ENCODE data around the gene SPHK2. TPM values are rescaled to one million over a fixed set of nuclear protein-coding genes. Genes with fewer than 3 reads are reported as not detected.

The SPHK2 gene
- total RNA-seq, 4 donors from 2014 or later = 15.9 to 24.5 (median 17.0) TPM

GRCh38 chr19:48619692-48620585 lies 633 bp downstream of the SPHK2 start:
- no peak for TF ChIP-seq EP300 (IDR thresholded peaks at IDR 0.05)
- peak in 1 of 3 experiments; percentile 3 for TF ChIP-seq CTCF (IDR thresholded peaks at IDR 0.05)
- peaks cover 22 to 41% (median 36%) of the 10 kb centered on the region in 4 donors for H3K36me3 ChIP-seq
- H3K9me3 ChIP-seq = no peaks in the 10 kb centered on the region
- WGBS = 33% methylated on average over 6 of the region's 6 CpGs
- no peak for DNase-seq (ENCODE audit: extremely low spot score)
- H3K4me1 ChIP-seq = peaks cover 48 to 86% (median 71%) of the 10 kb centered on the region in 4 donors
- peak overlapping the region; percentile 93 to 95 (median 94) for H3K27ac ChIP-seq (replicated peaks in 1 of 4)
- peak overlapping the region; percentile 75 to 96 (median 78) for H3K4me3 ChIP-seq
- intact Hi-C loops (cut with DNase I) = no loop called here
- H3K27me3 ChIP-seq = no peaks in the 10 kb centered on the region

- TF ChIP-seq EP300 (IDR thresholded peaks at IDR 0.05) (no peak), CTCF (IDR thresholded peaks at IDR 0.05) (no peak), POLR2AphosphoS5 (IDR thresholded peaks at IDR 0.05) (no peak), POLR2A (IDR thresholded peaks at IDR 0.05; ENCODE audit: low read depth) (no peak)
- Histone ChIP-seq H3K27ac (replicated peaks in 1 of 4) (peak overlapping the region; percentile 77 to 95 (median 82)), H3K4me1 (peaks cover 31 to 60% (median 52%) of the 10 kb centered on the region in 4 donors), H3K4me3 (peak overlapping the region; percentile 41 to 60 (median 54)), H3K9me3 (no peaks in the 10 kb centered on the region), H3K36me3 (peaks cover 0 to 34% (median 23%) of the 10 kb centered on the region in 4 donors), H3K27me3 (no peaks in the 10 kb centered on the region)
- DNase-seq (ENCODE audit: extremely low spot score) = no peak
- WGBS = 5% methylated on average over 8 of the region's 8 CpGs
- intact Hi-C loops (cut with DNase I) = no loop called here
Observed at GRCh38 chr19:48623556-48624066, 4.3 kb downstream of the SPHK2 start.

GRCh38 chr19:48624067-48624594 lies 4.8 kb downstream of the SPHK2 start:
- H3K4me1 ChIP-seq = peaks cover 31 to 65% (median 56%) of the 10 kb centered on the region in 4 donors
- intact Hi-C loops (cut with DNase I) = no loop called here
- 1% methylated on average over 24 of the region's 40 CpGs for WGBS
- peak overlapping the region; percentile 77 to 95 (median 84) for H3K27ac ChIP-seq (replicated peaks in 1 of 4)
- no peaks in the 10 kb centered on the region for H3K27me3 ChIP-seq
- peak; percentile 99 for DNase-seq (ENCODE audit: extremely low spot score)
- H3K9me3 ChIP-seq = no peaks in the 10 kb centered on the region
- no peak for TF ChIP-seq CTCF (IDR thresholded peaks at IDR 0.05)
- TF ChIP-seq POLR2AphosphoS5 (IDR thresholded peaks at IDR 0.05) = peak in 1 of 2 donors; percentile 86
- H3K4me3 ChIP-seq = peak overlapping the region; percentile 54 to 69 (median 57)
- peaks cover 0 to 39% (median 23%) of the 10 kb centered on the region in 4 donors for H3K36me3 ChIP-seq

GRCh38 chr19:48624791-48625723 lies 5.8 kb downstream of the SPHK2 start:
- no peak for TF ChIP-seq EP300 (IDR thresholded peaks at IDR 0.05)
- TF ChIP-seq POLR2A (IDR thresholded peaks at IDR 0.05; ENCODE audit: low read depth) = no peak
- no peak for TF ChIP-seq CTCF (IDR thresholded peaks at IDR 0.05)
- no peak for TF ChIP-seq POLR2AphosphoS5 (IDR thresholded peaks at IDR 0.05)
- Histone ChIP-seq H3K27ac (replicated peaks in 1 of 4) (peak overlapping the region; percentile 77 to 95 (median 84)), H3K4me3 (peak overlapping the region; percentile 54 to 69 (median 57)), H3K4me1 (peaks cover 32 to 68% (median 59%) of the 10 kb centered on the region in 4 donors), H3K36me3 (peaks cover 0 to 48% (median 23%) of the 10 kb centered on the region in 4 donors), H3K27me3 (no peaks in the 10 kb centered on the region), H3K9me3 (no peaks in the 10 kb centered on the region)
- intact Hi-C loops (cut with DNase I) = no loop called here
- no peak for DNase-seq (ENCODE audit: extremely low spot score)
- 59% methylated on average over 23 of the region's 24 CpGs for WGBS

Measured in esophagus muscularis mucosa (tissue), 4 donors.